HG02870 (cell line): ENCODE results near the gene ZBTB20.

Experiments used
- ATAC-seq: cut with Tn5 transposase; IDR thresholded peaks from one replicate; pipeline ENCODE4 v1.9.1; 2021; ENCODE audit warnings: mild to moderate bottlenecking, moderate library complexity; ENCODE audit not compliant: unreplicated experiment

ZBTB20 gene

DNA sequence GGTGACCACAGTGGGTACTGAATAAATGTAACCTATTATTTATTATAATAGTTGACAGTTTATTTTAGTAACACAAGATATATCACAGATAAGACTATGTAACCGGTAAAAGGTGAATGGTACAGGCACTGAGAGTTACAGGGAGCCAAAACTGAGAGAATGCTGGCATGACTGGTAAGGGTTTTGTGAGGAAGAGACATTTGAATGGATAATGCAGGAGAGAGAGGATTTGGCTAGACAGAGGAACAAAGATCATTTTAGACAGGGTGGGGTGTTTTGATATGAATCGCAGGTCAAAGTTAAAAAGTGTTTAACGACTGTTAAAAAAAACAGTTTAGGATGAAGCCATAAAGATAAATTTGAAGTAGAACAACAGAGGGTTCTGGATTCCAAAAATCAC is 421.1 kb downstream of the ZBTB20 start:
- no peak for ATAC-seq

DNA sequence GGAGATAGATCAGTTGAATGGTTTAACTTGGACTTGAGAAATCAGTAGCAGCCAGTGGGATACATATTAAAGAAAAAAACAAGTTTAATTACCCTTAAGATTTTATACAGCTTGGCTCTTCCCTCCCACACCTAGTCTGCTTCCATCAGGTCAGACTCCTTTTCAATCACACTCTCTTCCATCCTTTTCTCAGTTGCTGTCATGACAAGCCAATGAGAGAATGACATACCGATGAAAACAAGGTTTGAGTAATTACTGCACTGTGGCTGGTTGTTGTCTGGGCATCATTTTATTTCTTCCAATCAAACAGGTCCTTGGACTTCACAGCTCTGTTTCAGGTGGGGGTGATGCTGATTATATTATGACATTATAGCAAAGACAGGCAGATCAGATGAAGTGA is 424.6 kb downstream of the ZBTB20 start:
- ATAC-seq = no peak

DNA sequence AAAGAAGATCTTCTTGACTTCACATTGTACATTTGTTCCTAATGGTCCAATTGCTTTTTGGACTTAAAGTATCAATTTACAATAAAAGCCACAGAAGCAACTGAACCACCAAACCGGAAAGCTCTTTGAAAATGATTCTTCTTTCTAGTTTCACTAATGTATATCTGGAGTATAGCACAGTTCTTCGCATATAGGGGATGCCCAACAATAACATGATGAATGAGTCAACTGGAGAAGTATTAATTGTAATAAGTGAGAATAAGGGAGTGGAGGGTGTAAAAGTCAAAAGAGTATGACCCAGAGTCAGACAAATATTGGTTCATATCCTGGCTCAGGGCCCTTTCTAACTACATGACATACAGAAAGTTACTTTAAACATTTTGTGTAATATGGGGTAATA is 425.2 kb downstream of the ZBTB20 start:
- ATAC-seq = peak; percentile 70

DNA sequence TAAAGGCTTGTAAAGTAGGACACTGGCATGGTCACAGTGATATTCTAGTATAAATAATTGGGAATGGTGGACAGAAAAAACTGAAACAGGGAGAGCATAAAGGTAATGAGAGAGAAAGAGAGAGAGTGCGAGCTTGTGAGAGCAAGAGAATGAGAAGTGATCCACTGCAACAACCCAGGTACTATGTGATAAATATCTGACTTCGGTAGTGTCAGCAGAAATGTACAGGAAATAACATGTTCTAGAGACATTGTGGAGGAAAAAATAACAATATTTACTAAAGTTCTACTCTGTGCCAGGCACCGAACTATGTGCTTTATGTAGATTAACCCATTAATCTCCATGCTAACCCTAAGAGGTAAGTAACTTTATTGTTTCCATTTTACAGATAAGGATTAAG is 425.9 kb downstream of the ZBTB20 start:
- no peak for ATAC-seq

DNA sequence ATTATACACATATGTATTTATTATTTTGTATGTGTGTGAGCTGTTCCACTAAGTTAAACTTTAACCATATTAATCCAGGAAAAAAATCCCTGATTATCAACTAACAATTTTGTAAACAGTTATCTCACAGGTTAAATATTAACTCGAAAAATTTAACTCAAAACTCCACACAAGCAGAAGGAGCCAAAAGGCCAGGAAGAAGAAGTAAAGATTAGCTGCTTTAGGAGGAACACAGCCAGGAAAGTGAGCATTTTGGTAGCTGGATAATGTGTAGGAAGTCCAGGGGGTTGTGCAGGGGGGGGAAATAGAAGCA is 428.2 kb downstream of the ZBTB20 start:
- ATAC-seq = no peak

DNA sequence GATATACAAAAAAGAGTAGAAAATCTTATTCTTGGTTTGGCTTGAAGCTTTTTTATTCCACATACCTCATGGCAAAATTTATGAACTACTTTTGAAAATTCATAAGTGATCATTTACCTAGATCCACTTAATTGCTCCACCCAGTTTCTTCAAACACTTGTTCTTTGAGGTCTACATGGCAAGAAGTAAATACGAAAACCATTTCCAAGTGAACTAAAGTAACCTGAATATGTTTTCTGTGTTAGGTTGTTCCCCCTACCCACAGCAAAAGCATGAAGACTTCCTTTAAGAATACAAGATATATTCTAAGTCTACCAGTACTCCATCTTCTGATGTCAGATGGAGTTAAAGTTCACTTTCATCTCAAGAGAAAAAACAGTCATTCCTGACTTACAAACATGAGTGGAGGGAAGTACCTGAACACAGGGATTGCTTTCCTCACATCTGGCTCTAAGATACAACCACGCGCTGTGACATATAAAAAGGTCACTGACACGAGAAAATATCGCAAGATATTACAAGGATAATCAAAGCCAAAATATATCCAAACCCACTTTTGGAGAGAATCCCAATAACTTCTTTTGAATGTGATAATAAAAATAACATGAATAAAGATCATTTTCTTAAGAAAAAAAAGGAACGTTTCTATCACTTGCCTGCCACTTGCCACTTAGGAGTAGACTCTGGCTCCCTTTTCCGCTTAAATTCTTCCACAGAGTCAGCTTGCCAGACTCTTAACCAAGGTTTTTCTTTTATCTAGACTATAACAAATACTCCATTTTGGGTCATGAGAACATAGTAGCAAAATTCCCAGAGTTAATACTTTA is 428.8 kb downstream of the ZBTB20 start:
- no peak for ATAC-seq

DNA sequence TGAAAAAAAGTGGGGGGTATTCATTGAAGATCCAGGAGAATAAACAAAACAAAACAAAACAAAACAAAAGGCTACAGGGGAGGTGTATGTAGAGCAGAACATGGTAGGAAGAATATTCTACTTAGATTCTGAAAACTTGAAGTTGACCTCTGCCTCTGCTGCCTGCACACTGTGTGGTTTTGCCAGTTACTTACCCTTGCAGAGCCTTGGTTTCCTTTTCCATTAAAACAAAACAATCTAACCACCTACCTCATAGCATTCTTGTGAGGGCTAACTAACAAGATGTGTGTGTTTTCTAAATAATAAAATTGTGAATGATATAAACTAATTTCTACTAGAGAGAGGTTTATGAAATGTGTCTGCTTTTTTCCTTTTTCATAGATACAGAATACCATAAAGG is 430.2 kb downstream of the ZBTB20 start:
- no peak for ATAC-seq

DNA sequence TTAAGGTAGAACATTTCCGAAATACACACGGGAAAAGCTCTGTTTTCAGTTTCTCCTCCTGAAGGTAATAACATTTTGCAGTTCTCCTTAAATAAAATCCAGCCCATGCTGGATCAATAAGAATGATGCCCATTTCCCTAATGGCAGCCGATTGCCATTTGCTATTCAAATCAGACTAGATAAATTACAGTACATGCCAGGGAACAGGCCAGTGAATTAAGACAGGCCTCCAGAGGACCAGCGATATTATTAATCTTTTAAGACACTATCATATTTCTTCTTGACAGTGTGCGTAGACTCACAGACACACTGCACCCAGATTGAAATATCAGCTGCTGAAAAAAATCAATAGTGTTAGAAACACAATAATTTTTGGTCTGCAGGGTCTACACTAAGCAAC is 431.0 kb downstream of the ZBTB20 start:
- no peak for ATAC-seq

DNA sequence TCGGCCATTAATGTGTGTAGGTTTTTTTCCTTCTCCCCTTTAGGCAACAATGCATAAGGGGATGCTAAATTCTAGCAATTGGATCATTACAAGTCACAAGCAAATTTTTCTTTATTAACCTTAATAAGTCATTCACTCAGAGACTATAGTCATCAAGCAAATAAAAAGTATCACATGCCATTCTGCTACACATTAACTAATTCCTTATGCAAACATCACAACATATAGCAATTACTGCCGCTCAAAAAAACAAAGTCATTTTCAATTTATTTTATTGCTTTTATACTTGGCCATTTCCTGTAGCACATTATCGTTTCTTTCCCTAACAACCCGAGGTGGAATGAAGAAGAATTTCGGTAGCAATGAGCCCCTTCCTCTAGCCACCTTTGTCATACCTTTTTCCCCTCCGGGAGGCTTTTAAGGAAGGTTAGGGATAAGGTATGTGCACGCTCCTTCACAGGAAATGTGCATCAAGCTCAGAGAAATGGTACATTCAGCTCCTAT is 432.1 kb downstream of the ZBTB20 start:
- ATAC-seq = no peak

DNA sequence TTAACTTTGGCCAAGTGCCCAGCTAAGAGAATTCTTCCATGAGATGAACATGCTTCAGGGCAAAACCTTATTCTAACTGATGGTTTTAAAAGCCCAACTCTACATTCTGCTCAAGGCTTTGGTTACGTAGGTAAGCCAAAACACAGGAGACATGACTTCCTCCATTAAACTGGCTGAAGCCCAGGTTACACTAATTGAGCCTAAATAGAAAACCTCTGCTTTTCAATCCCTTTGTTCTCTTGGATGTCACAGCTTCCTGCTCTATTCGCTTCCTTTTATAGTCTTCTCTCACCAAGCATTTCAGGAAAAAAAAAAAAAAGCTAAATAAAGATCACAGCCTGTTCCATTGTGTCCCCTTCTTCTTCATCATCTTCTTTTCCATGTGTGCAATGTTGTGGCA is 432.9 kb downstream of the ZBTB20 start:
- no peak for ATAC-seq

DNA sequence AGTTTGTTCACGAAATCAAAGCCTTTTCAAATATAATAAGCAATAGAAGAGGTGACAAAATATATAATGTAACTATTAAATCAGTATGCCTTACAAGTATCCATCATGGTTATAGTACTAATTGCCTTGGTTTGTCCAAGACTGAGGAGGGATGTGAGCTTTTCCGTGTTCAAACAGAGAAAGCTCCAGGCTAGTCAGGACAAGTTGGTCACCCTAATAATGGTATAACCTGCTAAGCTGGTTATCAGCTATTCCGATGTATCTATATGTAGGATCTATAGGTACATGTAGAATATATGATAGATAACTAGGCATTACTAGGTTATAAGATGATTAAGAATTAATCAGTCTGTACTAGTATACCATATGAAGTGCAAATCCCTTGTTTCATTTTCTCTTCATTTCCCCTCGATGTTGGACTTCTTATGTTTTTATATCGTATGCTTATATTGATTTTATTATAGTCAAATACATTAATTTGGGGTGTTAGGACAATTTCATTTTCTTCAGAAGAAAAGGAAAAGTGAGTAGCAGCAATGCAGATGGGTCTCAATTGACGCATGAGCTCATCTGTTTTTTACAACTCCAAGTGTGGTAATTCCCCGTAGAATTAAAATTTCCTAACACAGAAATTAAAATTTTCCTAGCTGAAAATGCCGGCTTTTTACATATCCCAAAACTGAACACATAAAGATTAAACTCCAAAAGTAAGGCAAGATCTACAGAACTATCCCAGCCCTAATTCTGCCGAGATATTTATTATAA is 434.2 kb downstream of the ZBTB20 start:
- ATAC-seq = no peak

DNA sequence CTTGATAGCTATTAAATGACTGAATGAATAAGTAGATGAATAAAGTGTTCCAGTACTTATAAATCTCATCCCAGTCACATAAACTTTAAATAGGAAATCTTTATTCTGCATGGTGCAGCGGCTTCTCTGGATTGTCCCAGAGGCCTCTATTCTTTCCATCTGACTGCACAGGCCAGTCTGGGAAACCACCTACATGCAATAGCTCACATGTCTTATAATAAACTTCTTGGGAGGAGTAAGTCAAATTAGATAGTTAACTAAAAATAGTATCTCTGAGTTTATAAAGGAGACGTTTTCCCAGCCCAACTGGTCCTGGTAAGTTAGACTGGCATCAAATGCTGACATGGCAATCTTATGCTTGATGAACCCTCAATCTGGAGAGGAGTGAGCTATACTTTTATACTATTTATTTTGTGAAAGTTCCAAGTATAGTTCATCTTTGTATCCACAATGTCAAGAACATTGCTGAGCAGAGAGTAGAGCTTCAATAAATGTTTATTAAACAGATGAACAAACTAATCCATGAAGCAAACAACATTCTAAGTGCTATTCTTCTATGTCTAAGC is 435.7 kb downstream of the ZBTB20 start:
- ATAC-seq = no peak

DNA sequence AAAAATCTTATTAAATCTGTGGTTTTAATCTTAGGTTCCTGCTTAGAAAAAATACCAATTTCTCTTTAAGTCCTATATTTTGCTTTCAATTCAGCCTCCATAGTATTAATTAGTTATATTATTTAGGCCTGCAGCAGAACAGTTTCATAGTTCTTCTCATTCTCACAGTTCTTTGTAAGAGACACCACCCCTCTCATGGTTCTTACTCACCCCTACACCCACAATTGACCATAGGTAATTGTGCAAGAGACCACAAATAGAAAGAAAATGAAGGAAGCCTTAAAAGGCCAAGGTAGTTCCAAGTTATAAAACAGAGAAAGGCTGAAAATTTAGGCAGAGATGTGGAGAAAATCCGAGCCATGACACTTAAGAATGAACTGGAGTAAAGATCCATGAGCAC is 438.0 kb downstream of the ZBTB20 start:
- ATAC-seq = no peak

DNA sequence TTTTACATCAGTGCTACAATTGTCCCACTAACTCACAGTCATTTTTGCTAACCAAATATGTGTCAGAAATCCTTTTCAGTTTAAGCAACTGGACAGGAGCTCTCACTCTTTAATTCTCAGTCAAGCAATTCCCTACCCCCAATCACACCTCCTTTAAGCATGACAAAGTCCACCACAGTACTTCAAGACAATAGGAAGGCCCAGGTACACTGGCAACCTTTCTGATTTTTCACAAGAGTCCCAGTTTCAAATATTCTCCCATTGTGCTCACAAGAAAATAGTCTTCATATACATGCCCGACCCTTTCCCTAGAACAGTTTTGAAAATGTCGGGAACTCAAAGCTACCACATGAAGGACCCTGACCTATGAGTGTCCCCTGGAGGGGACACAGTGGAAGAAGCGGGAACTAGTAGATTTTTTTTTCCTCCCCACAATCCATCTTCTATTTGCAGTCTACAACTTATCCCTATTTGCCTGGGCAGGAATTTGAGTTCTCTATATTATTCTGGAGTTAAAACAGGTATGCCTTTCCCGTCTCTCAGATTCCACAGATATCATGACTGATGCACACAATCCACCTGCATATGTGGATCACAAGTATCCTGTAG is 439.7 kb downstream of the ZBTB20 start:
- no peak for ATAC-seq

DNA sequence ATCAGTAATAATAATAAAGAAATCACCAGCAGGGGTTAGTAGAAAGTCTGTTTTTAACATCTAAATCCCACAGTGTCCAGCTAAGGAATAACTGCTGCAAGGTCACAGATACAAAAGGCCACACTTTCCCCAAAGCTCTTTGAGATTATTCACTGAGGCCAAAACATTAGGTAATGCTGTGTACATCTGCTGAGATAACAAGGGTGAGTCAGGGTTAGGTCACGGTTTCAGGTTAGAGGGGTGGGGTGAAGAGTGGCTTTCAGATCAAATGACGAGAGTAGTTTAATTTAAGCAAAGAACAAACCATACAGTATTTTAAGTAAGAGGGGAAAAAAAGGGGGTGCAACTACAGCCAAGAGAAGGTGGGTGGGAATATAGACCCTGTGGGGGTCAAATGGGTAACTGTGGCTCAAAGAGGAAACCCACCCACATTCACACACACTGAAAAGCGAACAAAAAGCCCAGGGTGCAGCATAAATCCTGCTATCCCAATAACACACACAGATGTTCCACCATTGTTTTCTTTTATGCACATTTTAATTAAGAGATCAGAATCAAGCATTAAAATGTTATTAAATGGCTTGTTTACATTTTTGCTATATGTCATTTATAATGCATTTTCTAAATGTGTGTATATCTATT is 440.4 kb downstream of the ZBTB20 start:
- ATAC-seq = peak; percentile 95

DNA sequence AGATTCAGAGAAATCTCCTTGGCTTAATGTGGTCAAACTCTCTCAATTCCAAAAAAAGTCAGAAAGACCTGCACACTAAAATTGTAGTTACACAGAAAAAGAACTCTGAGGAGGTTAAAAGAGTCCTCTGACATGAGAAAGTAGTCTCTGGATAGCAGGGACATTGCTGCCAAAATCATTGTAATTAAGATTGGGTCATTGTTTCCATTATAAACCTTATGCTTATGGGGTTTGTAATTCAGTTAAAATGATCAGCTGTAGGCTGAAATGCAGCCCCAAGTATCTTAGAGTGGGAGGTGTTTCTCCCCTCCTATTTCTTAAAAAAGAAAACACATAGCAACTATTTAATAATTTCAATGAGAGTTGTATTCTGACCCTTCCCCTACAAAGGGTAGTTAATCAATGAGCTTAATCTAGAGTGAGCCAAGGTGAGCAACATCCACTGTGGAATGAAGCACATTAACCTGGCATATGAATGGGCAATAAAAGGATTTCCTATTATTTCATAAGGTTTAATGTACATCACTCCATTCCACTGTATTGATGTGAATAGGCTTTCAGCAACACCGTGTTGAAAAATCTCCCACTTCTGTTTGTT is 446.4 kb downstream of the ZBTB20 start:
- ATAC-seq = no peak

DNA sequence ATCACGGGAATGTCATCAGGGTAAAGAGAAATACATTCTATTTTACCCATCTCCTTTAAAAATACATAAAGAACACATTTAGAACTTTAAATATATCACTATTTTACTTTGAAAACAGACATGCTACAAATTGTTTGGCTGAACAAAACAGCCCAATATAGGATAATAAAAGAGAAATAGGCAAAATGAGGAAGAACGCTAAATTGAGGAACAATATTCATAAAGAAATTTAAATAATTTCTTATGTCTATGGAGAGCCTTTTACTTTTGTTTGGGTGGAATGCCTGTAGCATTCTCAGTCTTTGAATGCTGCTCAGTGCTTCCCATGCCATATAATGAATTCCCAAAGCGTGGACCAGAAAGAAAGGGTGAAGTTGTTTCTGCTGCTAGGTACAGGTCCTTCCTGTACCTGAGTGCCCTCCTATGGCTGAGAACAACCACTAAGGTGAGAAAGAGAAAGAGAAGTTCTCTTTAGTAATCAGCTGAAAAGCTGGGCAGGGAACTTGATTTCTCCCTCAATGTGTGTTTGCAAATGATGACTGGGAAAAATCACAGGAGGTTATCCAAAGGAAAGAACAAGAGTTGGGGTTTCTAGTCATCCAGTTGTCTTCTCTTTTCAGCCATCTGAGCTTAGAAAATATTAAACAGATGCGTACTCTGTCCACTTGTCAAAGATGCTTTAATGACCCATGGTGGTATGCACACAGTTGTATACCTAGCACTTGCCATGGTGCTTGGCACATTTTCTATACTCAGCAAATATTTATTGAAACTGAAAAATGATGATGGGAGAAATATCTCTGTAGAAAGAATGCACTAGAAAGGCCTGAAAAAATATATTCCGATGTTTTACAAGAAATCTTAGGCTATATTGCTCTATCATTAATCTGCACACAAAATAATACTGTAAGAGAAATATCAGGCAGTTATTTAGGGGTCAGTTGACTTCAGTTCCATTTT is 448.7 kb downstream of the ZBTB20 start:
- no peak for ATAC-seq

DNA sequence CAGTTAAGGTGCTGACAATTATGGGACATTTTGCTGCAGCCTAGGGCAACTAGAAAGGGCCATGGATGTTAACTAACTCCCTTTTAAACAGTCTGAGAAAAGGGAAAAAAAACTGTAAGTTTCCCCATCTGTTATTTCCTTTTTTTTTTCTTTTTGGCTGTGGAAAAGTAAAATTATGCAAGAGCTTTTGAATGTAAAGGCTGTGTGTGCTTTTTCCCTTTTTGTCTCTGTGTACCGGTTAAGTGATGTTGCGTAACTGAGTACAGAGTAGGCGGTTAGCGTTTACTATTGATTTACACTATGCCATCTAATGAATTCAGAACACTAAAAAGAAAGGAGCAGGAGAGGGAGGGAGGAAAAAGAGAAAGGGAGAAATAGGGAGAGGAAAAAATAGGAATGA is 449.7 kb downstream of the ZBTB20 start:
- ATAC-seq = no peak

DNA sequence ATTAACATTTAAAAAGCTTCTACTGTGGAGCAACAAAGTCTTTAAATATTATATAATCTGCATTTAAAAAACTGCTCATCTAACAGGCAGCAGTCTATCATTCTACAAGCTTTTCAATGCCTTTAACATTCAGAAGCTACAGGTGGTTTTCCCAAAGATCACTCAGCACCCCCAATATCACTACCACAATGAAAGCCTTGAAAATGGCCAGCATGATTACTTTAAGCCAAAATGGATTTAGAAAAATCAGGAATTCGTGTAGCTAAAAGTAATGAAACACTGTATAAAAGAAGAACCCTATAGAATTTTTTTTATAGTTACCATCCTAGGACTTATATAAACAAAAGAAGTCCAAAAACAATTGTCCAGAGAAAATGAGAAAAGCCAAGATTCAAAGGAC is 452.8 kb downstream of the ZBTB20 start:
- no peak for ATAC-seq

DNA sequence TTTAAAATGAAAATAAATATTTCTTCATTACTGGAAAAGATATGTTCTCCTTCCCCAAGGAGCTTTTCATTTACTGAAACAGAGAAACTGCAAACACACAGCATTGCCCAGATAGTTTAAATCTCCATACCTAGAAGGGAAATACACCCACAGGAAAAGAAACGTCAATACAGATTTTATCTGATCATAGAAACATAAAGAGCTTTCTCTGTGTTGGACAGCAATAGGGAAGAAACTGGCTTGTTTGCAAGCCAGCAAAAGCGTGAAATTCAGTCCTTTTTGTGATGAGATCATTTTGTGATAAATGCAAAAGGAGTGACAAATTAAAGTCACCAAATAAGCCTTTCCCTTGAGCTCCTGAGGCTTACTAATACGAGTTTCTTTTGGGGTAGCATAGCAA is 455.2 kb downstream of the ZBTB20 start:
- ATAC-seq = no peak
